Lower lobe of right lung (tissue), 2 donors: ENCODE measurements around the gene FAM120B. TPM values are rescaled to one million over a fixed set of nuclear protein-coding genes. Genes with fewer than 3 reads are reported as not detected.

ENCODE experiments used
- ATAC-seq, 2 donors: fragments of 200-7000 bp; cut with Tn5 transposase; one replicate each; pipeline ENCODE4 v1.9.1; 2020 to 2022; ENCODE audit warnings: mild to moderate bottlenecking in 2 of 2, moderate library complexity in 2 of 2
- DNase-seq: peaks from one replicate; pipeline ENCODE4 v3.0.0-alpha.2; 2020
- H3K27ac ChIP-seq: fragments of 200-600 bp; one replicate; pipeline ENCODE4 v1.8.0; 2022
- H3K27me3 ChIP-seq: fragments of 200-600 bp; one replicate; pipeline ENCODE4 v1.8.0; 2022; ENCODE audit warnings: low read depth
- H3K36me3 ChIP-seq: fragments of 200-600 bp; one replicate; pipeline ENCODE4 v1.8.0; 2022; ENCODE audit warnings: mild to moderate bottlenecking
- H3K4me1 ChIP-seq: fragments of 200-600 bp; one replicate; pipeline ENCODE4 v1.8.0; 2022
- H3K4me3 ChIP-seq: fragments of 200-600 bp; one replicate; pipeline ENCODE4 v1.8.0; 2022; ENCODE audit warnings: mild to moderate bottlenecking
- H3K9me3 ChIP-seq: fragments of 200-600 bp; one replicate; pipeline ENCODE4 v1.8.0; 2022
- intact Hi-C: fragments of 100-400 bp; cut with DNase I; formaldehyde crosslinking; loops from one replicate; pipeline ENCODE4 v1.11.0; 2022
- total RNA-seq: library from RNA; stranded (reverse); fragmentation: NEBNext Ultra II Directional; extraction: Animal tissue kit (Norgen Biotek cat#: 25700); gene quantifications from one replicate; pipeline ENCODE4 v1.2.1, GENCODE V29; 2021
- TF ChIP-seq, protein P1 (sequence below): fragments of 200-600 bp; IDR thresholded peaks from one replicate; pipeline ENCODE4 v1.8.0; 2022; ENCODE audit warnings: antibody characterized with exemption, mild to moderate bottlenecking
- donor health status: DM: no; HTN: yes; CAD: no; lungs with severe emphysema.

The FAM120B gene
- total RNA-seq, 1 donor from 2014 or later, result 29.0 TPM

DNA sequence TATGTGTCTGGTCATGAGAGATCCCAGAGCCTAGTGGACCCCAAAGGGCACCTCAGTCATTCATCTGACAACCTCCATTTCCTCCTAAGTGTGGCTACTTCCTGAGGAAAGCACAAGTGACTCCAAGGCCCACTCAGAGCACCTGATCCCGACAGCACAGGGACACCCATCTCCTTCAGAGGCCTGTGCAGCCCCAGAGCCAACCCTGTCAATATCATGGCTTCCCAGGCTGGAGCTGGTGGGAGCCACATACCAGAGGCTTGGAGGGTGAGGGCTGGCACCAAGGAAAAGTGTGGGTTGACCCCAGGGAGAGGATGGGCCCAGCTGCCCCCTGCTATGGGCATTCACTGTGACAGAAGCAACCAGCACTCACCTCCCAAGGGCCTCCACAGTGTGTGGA lies 129.2 kb downstream of the FAM120B start:
- no peaks in the 10 kb centered on the region for H3K36me3 ChIP-seq
- no peak overlapping the region for H3K27ac ChIP-seq
- intact Hi-C loops, result no loop called here
- no peak overlapping the region for H3K4me3 ChIP-seq
- TF ChIP-seq, protein P1, sequence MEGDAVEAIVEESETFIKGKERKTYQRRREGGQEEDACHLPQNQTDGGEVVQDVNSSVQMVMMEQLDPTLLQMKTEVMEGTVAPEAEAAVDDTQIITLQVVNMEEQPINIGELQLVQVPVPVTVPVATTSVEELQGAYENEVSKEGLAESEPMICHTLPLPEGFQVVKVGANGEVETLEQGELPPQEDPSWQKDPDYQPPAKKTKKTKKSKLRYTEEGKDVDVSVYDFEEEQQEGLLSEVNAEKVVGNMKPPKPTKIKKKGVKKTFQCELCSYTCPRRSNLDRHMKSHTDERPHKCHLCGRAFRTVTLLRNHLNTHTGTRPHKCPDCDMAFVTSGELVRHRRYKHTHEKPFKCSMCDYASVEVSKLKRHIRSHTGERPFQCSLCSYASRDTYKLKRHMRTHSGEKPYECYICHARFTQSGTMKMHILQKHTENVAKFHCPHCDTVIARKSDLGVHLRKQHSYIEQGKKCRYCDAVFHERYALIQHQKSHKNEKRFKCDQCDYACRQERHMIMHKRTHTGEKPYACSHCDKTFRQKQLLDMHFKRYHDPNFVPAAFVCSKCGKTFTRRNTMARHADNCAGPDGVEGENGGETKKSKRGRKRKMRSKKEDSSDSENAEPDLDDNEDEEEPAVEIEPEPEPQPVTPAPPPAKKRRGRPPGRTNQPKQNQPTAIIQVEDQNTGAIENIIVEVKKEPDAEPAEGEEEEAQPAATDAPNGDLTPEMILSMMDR, result no peak
- H3K4me1 ChIP-seq, result peaks cover 7% of the 10 kb centered on the region
- H3K27me3 ChIP-seq, result no peaks in the 10 kb centered on the region
- ATAC-seq, result no peak
- no peaks in the 10 kb centered on the region for H3K9me3 ChIP-seq
- no peak for DNase-seq

DNA sequence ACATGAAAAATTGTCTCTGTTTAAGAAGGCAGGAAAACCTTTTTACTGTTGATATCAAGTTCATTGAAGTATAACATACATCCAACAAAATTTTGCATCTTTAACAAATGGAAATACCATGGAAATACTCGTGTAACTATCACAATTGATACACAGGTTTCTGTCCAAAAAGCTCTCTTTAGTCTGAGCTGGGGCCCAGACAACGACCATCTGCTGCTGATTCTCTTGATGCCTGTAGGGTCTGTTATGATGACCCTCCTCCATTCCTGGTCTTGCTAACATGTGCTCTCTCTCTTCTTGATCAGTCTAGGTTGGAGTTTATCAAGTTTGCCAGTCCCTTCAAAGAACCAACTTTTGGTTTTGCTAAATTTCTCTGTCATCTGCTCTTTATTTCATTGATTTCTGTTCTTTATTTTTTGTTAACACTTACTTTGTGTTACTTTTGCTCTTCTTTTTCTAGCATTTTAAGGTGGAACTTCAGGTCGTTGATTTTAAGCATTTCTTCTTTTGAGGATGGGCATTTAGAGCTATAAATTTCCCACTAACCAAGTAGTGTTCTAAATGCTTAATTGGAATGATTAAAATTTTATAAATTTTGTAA lies 129.8 kb downstream of the FAM120B start:
- ATAC-seq (no peak), DNase-seq (no peak)
- intact Hi-C loops, result no loop called here

DNA sequence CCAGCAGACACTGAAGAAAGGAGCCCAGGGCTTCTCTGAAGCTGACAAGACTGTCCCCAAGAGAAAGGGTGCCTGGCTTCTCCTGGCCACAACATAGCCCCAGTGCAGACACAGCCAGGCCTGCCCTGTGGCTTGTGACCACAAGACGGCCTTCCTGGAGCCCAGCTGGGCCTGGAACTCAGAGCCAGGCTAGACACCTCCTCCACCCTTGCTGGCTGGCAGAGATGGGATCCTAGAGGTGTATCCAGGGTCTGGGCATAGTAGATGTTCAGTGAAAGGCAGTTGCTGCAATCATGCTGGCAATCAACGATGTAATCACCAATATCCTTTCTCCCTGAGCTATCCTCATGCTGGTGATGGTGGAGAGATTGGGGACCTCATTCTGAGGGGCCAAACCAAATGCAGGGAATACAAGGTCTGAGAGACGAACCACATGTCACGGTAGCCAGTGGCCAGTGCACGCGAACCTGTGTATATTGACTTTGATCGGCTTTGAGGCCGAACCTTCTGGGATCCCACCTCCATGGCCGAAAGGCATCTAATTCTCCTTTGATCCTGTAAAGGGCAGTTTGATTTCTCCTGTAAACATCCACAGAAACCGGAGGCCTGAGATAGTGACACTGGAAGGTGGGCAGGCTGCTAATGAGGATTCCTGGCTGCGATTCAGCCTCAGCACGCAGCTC lies 131.3 kb downstream of the FAM120B start:
- no peaks in the 10 kb centered on the region for H3K27me3 ChIP-seq
- no peak overlapping the region for H3K27ac ChIP-seq
- intact Hi-C loops, result no loop called here
- no peaks in the 10 kb centered on the region for H3K36me3 ChIP-seq
- TF ChIP-seq, protein P1, result no peak
- no peak for ATAC-seq
- peaks cover 7% of the 10 kb centered on the region for H3K4me1 ChIP-seq
- peak overlapping the region; percentile 33 for H3K4me3 ChIP-seq
- DNase-seq, result no peak
- no peaks in the 10 kb centered on the region for H3K9me3 ChIP-seq

More for the DNA sequence above, 129.8 kb downstream of the FAM120B start:
- no peaks in the 10 kb centered on the region for H3K36me3 ChIP-seq
- TF ChIP-seq, protein P1, result no peak
- no peaks in the 10 kb centered on the region for H3K27me3 ChIP-seq
- peaks cover 7% of the 10 kb centered on the region for H3K4me1 ChIP-seq
- H3K9me3 ChIP-seq, result no peaks in the 10 kb centered on the region
- no peak overlapping the region for H3K4me3 ChIP-seq
- no peak overlapping the region for H3K27ac ChIP-seq

DNA sequence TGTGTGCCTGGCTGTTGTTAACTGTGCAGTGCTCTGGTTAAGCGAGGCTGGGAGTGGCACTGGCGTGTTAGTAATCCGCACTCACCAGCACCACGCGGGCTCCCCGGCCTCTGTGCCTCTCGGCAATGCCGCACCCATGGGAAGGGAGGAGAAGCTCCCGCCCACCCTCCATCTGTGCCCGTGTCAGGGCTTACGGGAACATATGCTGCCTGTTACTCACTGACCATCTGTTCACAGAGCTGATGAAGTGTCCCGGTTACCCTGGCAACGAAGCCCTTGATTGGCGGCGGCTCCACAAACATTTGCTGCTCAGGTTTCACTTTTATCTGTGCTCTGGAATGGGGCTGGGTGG lies 131.8 kb downstream of the FAM120B start:
- no peaks in the 10 kb centered on the region for H3K36me3 ChIP-seq
- DNase-seq (peak; percentile 79), ATAC-seq (peak; percentile 95 to 96)
- no peaks in the 10 kb centered on the region for H3K27me3 ChIP-seq
- TF ChIP-seq, protein P1, result no peak
- no peak overlapping the region for H3K27ac ChIP-seq
- H3K4me3 ChIP-seq, result peak overlapping the region; percentile 33
- H3K4me1 ChIP-seq, result peaks cover 7% of the 10 kb centered on the region
- H3K9me3 ChIP-seq, result no peaks in the 10 kb centered on the region
- intact Hi-C loops, result no loop called here

DNA sequence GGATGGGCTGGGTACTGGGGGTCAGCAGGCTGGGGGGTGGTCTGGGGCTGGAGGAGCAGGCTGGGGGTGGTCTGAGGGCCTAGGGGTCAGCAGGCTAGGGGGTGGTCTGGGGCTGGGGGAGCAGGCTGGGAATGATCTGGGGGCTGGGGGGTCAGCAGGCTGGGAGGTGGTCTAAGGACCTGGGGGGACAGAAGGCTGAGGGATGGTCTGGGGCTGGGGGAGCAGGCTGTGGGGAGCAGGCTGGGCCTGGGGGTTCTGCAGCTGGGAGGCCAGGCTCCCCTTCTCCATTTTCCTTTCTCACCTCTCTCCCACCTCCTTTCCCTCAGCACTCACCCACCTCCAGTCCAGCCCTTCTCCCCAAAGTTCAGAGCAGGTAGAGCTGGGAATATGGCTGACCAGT lies 132.3 kb downstream of the FAM120B start:
- H3K4me3 ChIP-seq, result no peak overlapping the region
- H3K27ac ChIP-seq, result no peak overlapping the region
- intact Hi-C loops, result no loop called here
- H3K36me3 ChIP-seq, result no peaks in the 10 kb centered on the region
- ATAC-seq (no peak), DNase-seq (no peak)
- H3K9me3 ChIP-seq, result no peaks in the 10 kb centered on the region
- H3K27me3 ChIP-seq, result no peaks in the 10 kb centered on the region
- peaks cover 7% of the 10 kb centered on the region for H3K4me1 ChIP-seq
- TF ChIP-seq, protein P1, result no peak
